Inflammatory macrophage treated with lipopolysaccharide for 4 hours (primary cell): ENCODE data around the gene AHSG.
"Not testable (repeated sequence)": the region's sequence is repeated elsewhere in the genome, so short reads cannot be mapped to it uniquely, and the experiment has no call there.

ENCODE experiments used
- DNase-seq: peaks from one replicate; pipeline ENCODE4 v3.0.0-alpha.2; 2020

AHSG gene, protein sequence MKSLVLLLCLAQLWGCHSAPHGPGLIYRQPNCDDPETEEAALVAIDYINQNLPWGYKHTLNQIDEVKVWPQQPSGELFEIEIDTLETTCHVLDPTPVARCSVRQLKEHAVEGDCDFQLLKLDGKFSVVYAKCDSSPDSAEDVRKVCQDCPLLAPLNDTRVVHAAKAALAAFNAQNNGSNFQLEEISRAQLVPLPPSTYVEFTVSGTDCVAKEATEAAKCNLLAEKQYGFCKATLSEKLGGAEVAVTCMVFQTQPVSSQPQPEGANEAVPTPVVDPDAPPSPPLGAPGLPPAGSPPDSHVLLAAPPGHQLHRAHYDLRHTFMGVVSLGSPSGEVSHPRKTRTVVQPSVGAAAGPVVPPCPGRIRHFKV

DNA sequence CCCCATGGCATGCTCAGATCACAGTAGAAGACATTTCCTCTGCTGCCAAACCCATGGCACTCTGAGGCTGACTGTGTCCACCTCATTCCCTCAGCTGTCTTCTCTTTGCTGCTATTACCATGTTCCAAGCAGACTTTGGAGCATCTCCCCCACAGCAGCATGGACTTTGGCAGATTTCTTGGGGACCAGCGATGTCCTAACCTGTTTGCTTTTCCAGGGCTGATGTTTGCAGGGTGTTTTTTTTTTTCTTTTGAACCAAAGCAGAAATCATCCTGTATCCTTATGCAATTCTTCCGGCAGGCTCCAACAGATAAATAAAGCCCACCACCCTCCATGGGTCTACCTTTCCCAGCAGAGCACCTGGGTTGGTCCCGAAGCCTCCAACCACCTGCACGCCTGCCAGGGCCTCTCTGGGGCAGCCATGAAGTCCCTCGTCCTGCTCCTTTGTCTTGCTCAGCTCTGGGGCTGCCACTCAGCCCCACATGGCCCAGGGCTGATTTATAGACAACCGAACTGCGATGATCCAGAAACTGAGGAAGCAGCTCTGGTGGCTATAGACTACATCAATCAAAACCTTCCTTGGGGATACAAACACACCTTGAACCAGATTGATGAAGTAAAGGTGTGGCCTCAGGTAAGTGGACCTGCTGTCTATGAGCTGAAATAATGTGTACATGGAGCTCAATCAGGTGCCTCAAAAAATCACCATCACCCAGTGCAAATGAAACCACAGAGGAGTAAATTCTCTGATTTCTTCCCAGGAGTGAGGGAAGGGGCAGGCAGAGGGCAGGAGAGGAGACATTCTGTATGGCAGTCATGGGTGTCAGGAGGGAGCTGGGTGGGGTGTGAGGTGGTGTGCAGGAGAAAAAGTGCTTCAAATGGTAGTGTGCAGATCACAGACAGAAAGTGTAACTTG is at the start of gene AHSG:
TSS of gene AHSG (plus strand) at position 340 of the 916 bp plus-strand sequence. CDS start at position 422, 82 bp downstream.
- no peak for DNase-seq

DNA sequence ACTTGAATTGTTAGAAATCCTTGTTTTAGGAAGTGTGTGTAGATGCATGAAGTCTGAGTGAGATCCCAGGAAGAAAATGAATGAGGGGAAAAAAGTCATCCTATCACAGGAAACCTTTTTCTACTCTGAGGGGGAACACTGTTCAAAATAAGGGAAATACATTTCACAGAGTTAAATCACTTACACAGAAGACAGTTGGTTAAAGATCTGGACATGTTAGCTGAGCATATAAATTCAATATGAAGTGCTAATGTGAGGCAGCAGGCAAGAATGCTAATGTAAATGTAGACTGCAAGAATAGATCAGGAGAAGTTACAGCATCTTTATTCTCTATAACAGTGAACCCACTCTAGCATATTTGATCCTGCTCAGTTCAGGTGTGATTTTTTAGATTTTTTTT is 48.3 kb upstream of the AHSG start:
- no peak for DNase-seq

DNA sequence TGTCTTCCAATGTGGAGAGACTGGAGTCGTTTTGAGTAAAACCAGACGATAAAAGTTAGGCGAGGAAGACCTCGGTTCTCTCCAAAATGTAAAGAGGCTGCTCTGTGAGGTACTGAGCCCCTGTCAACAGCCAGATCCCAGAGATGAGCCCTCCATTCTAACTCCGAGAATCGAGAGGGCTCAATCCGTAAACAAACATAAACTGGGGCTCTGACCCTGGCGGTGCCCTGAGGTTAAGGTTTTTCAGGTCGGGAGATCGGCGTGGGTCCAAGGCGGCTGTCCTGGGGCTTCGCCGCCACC is 46.1 kb upstream of the AHSG start:
- no peak for DNase-seq

DNA sequence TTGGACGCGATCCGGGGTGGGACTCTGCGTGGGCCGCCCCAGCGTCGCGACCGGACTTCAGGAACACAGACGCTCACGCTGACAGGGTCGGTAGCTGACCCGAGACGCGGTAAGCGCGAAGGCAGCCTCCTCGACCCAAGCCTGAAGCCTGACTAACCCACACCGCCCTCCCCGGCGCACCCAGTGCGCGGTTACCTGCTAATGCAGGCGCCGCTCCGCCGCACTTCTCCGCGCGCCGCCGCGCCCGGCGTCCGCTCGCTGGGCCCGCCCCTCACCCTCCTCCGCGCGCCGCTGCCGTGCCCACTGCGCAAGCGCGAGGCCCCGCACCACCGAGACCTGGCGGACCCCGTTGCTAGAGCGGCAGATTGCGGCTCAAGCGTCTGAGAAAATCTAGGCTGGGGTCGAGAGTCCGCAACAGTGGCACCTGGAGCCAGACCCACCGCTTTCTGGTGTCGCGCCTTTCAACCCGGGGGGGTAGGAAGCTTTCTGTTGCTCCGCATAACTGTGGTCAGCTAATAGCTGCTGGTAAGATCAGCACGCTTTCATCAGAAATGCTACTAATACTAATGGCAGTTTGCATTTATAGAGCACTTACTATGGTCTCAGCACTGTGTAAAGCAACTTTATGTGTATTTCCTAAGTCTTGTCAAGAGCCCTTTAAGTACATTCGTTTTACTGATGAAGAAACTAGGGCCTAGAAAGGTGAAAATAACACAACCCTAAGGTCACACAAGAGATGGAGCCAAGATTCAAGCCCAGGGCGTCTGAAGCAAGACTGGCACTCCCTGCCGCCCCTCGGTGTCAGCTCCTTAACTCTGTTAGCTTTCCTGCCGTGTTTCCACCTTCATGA is 45.6 kb upstream of the AHSG start, which contains the start of gene TBCCD1:
TSS of gene TBCCD1 (minus strand) at position 268 of the 850 bp plus-strand sequence. CDS start 3,010 bp downstream, outside the sequence.
- peak; percentile 80 for DNase-seq

DNA sequence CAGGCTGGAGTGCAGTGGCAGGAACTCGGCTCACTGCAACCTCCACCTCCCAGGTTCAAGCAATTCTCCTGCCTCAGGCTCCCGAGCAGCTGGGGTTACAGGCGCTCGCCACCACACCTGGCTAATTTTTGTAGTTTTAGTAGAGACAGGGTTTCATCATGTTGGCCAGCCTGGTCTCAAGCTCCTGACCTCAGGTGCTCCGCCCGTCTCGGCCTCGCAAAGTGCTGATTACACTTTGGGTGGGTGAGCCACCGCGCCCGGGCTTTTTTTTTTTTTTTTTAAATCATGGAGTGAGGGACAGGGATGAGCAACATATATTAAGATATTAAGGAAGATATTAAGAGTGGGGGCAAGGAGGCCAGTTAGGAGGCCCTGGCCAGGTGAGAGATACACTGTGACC is 43.5 kb upstream of the AHSG start:
- not testable (repeated sequence) for DNase-seq

DNA sequence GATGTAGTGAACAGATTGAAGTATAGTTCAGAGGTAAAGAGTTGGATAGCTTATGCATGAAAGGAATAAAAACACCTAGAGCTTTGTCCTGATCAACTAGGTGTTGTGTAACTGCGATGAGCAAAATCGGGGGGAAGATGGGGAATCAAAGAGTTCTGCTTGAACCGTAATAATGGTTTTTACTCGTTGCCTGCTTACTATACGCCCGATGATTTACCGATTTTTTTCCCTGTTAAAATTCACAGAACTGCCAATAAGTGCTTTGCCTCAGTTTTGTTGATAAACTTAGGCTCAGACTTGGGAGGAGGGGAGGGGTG is 43.1 kb upstream of the AHSG start:
- DNase-seq = no peak

DNA sequence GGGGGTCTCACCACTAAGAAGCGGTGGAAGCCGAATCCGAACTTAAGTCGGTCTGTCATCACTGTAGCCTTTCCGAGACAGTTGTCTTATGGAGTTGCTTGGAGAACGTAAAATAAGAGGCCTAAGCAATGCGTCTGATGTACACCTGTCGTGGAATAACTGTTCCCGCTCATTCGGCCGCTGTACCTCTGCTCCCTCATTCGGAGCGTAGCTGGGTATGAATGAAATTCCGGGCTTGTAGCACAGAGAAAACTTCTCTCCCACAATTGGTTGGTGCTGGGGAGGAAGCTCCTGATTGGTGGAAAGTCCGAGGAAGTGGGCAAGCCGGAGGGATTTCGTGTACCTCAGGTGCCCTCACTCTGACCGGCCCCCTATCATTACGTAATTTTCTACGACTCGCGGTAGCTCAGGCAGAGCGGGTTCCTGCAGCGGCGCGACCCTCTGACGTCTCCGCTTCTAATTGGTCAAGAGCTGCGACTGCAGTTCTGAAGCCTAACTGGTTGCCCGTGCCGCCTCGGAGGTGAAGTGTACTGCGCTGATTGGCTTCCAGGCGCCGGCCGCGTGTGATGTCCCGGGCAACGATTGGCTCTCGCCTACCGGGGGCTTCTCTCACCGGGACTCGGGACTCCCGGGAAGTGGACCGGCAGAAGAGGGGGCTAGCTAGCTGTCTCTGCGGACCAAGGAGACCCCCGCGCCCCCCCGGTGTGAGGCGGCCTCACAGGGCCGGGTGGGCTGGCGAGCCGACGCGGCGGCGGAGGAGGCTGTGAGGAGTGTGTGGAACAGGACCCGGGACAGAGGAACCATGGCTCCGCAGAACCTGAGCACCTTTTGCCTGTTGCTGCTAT is 42.5 kb upstream of the AHSG start, which contains the start of gene DNAJB11:
TSS of gene DNAJB11 (plus strand) at position 625 of the 845 bp plus-strand sequence. CDS start at position 803, 178 bp downstream.
- DNase-seq = peak; percentile 100

DNA sequence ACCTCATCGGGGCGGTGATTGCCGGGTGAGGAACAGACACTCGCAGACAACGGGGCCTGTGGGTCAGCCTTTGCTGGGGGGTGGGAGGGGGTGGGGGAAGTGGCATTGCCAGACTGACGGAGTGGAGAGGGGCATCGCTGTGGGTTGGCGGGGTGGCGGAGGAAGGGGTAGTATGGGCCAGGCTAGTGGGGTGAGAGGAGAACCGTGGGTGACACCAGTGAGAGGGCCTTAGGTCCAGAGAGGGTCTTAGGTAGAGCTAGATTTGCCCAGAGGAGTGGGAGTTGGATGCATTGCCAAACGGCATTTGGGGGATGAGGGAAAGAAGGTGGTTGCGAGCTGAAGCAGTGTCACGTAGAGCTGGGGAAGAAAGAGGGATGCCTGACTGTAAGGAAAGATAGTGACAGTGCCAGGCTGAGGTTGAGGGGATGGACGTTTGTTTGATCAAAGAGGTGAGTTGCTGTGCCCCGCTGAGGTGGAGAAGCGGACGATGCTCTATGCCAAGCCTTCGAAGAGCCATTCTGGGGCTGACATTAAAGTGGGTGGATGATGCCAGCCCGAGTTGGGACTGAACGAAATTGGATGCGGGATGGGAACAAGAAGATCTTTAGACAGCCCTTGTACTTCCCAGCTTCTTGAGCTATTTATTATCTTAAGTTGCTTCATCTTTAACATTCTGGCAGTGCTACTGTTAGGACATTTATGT is 41.8 kb upstream of the AHSG start:
- DNase-seq = no peak

DNA sequence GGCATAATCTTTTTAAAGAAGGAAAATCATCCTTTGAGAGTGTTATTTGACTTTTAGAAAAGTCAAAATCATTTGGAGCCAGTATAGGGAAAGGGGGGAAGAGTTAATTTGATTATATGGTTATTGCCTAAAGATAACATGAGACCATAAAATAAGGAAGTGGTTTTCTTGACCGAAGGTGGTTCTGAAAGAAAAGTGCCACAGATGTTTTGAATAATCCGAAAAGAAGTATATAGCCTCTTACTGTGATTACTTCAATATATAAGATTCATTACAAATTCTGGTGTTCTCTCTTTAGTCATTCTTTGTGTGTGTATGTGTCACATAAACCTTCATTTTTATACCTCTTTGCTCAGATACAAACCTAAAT is 41.2 kb upstream of the AHSG start:
- no peak for DNase-seq

DNA sequence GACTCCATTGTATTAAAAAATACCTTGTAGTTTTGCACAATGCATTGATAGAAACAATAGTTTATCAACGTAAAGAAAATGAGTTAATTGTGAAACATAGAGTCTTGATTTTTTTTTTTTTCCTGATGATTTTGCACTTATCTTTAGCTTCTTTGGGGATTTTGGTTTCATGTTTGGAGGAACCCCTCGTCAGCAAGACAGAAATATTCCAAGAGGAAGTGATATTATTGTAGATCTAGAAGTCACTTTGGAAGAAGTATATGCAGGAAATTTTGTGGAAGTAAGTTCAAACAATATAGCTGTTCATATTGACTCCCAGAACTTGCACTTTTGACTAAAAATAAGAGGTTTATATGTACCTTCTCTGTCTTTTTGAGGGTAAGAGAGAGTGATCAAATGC is 35.3 kb upstream of the AHSG start:
- peak; percentile 23 for DNase-seq

DNA sequence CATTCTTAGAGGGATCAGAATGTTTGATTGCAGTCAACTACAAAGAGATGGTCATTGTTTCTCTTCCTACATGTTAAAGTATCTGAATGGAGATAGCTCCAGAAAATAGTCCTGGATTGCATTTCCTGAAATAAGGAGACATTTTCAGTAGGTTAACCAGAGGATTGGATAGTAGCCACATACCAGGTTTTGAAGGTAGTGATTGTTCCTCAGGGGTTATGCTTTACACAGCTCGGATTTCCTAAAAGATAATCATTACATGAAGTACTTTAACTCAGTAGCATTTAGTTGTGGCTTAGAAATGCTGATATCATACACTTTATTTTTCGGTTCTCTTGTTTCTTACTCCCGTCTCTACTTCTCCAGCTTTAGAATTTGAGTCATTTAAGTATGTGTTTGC is 32.1 kb upstream of the AHSG start:
- no peak for DNase-seq

DNA sequence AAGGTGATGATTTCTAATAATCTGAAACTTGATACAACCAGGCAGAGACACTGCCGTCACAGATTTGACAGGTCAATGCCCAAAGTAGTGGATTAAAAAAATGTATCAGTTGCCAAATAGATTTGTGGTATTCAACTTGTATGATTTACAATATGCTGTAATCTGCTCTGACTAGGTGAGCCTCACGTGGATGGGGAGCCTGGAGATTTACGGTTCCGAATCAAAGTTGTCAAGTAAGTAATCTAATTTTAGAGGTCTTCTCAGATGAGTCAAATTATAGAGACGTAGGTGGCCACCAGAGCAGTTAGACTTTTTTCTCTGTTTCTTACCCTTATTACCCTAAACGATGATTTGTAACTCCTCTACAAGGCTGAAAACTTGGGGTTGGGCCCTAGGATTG is 30.3 kb upstream of the AHSG start:
- no peak for DNase-seq

DNA sequence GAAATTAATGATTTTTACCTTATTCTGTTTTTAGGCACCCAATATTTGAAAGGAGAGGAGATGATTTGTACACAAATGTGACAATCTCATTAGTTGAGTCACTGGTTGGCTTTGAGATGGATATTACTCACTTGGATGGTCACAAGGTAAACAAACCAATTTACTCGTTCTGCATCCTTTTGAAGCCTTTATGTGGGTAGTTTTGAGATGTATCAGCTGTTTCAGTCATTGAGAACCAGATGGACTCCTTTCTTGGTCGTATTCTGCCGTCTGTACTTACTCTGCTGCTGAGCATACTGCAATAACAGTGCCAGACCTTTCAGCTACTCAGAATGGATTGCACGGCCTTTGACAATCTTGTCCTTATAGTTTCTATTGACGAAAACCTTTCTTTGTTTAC is 29.0 kb upstream of the AHSG start:
- no peak for DNase-seq

DNA sequence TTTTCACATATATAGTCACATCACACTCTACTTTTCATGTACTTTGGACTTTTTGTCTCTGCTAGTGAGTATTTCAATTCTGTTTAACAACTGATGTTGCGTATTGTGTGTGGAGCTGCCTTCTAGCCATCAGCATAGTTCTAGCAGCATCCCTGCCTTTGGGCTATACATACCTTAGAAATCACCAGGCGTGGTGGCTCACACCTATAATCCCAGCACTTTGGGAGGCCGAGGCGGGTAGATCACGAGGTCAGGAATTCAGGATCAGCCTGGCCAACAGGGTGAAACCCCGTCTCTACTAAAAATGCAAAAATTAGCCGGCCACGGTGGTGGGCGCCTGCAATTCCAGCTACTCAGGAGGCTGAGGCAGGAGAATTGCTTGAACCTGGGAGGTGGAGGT is 26.6 kb upstream of the AHSG start:
- not testable (repeated sequence) for DNase-seq

DNA sequence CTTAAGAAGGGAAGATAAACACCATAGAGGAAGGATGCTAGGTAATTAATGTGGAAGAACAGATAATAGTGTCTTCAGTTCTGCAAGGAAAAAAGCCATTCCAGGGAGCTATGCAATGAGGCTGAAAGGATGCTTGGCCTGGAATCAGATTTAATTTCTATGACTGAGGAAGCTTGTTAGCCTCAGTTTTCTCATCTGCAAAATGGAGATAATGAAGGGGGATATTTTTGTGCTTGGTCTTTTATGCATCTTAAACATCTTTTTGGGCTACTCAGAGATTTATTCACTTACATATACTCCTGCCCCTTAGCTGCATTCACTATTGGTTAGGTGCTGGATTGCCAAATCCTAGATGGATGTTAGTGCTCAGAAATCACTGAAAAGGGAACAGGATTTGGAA is 25.7 kb upstream of the AHSG start:
- no peak for DNase-seq

DNA sequence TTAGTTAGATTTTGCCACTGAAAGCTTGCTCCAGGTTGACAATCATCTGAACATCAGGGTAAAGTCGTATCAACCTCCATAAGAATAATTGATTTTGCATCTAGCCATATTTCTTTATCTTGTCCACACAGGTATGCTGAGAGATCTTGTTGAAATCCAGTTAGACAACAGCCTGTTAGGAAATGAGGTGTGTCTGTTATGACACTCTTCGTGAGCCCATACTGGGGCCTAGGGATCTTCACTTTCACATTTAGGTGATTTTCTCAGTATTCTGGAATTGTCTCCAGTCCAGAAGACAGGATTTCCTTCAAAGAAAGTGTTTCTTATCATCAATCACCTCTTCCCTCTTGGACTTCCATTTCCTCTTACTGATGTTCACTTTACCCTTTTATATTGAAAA is 24.2 kb upstream of the AHSG start:
- no peak for DNase-seq

DNA sequence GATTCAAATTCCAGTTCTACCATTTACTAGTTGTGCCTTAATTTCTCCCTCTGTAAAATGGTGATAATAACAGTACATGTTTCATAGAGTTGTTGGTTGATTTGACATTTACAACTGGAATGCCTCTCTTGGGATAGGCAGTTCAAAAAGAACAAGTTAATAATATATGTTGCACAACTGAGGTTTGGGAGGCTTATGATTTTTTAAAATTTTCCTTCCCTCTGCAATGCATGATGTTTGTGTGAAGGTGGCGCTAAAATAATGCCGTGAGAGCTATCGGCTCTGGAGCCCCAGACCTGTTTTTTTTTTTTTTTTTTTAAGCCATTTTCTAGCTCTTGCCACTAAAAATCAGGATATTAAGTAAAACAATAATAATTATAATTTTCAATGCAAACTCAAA is 23.7 kb upstream of the AHSG start:
- DNase-seq = no peak

DNA sequence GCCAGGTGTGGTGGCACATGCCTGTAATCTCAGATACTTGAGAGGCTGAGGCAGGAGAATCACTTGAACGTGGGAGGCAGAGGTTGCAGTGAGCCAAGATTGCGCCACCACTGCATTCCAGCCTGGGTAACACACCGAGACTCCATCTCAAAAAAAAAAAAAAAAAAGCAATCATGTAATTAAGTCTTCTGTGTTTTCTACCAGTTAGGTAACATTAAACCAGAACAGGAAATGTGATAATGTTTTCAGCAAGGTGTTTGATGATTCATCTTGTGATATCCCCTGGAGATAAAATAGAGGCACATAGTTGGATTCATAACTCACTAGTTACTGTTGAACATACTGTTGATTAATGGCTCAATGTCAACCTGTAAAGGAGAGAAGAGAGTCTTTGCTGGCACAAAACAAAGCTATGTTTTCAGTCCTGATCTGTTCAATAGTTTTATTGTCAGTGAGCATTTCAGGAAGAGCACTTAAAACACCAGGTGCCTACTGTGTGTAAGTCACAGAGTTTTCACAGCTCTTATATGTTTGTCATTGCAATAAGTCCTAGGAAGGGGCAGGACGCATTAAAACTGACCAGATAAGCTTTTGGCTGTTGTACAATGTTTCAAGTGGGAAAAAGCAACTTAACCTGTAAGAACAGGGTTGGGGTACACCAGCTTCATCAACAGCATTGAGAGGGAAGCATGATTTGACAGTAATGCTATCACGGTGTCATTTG is 22.8 kb upstream of the AHSG start:
- DNase-seq = no peak

DNA sequence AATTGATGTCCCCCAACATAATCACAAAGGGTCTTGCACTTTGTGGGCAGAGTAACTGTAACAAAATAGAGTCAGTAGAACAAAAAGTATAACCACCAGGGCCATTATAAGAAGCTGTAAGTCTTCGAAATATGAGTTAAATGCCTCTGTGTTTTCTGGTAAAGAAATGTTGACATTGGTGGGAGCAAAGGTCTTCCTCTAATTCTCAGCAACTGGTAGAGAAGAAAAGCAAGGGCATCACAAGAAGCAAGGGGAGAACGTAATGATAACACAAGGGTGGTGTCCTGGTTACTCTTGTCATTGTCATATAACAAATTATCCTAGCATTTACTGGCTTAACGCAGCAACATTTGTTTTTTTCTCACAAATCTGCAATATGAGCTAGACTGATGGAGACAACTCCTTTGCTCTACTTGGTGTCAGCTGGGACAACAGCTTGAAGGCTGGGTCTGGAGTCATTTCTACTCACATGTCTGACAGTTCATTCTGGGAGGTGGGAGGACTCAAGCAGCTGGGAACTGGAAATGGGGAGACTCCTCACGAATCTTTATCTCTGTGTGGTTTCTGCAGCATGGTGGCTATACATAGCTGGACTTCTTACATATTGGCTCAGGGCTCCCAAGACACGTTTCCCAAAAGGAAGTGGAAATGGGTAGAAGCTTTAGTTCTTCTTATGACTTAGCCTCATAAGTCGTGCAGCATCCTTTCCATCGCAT is 22.1 kb upstream of the AHSG start:
- DNase-seq = no peak

DNA sequence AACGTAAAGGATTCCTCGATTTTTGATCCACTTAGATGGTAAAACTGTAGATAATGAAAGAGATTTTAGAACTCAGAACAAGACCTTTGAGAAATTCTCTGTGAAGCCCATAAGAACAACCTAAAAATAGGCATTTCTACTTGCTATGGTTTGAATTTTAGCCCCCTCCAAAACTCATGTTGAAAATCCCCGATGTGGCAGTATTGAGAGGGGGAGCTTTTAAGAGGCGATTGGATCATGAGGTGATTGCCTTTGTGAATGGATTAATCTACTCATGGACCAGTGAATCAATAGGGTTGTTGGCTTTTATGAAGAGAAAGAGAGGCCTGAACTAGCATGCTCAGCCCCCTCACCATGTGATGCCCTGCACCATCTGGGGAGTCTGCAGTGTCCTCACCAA is 20.2 kb upstream of the AHSG start:
- DNase-seq = no peak
